ENCODE data around the gene C2.
"Not testable (repeated sequence)": the region's sequence is repeated elsewhere in the genome, so short reads cannot be mapped to it uniquely, and the experiment has no call there.

C2 gene

GRCh38 chr6:31927863-31928671 lies 550 bp downstream of the C2 start:
- Histone ChIP-seq H3K27ac (peak overlapping the region in 1 of 2 donors; percentile 51), H3K4me3 (peak overlapping the region; percentile 43)
- DNase-seq (ENCODE audit: low spot score), result no peak
- TF ChIP-seq CTCF (IDR thresholded peaks at IDR 0.05), result no peak

- H3K4me3 ChIP-seq, result peak overlapping the region; percentile 43
These were observed 1.1 kb downstream of the C2 start for GRCh38 chr6:31928672-31928939.

GRCh38 chr6:31930962-31931361 lies 3.4 kb downstream of the C2 start:
- no peak for TF ChIP-seq CTCF (IDR thresholded peaks at IDR 0.05)
- no peak for DNase-seq (ENCODE audit: low spot score)
- no peak overlapping the region for H3K4me3 ChIP-seq
- H3K27ac ChIP-seq, result no peak overlapping the region

More at GRCh38 chr6:31928672-31928939, 1.1 kb downstream of the C2 start:
- no peak for TF ChIP-seq CTCF (IDR thresholded peaks at IDR 0.05)
- no peak for DNase-seq (ENCODE audit: low spot score)
- no peak overlapping the region for H3K27ac ChIP-seq

- not testable (repeated sequence) for DNase-seq (ENCODE audit: low spot score); H3K4me3 ChIP-seq
These were observed 4.6 kb downstream of the C2 start for GRCh38 chr6:31932137-31932536.

GRCh38 chr6:31933537-31933936 lies 6.0 kb downstream of the C2 start:
- no peak for DNase-seq (ENCODE audit: low spot score)
- Histone ChIP-seq H3K4me3 (no peak overlapping the region), H3K27ac (no peak overlapping the region)
- TF ChIP-seq CTCF (IDR thresholded peaks at IDR 0.05), result no peak

More at GRCh38 chr6:31932137-31932536, 4.6 kb downstream of the C2 start:
- not testable (repeated sequence) for H3K27ac ChIP-seq

- DNase-seq (ENCODE audit: low spot score), result no peak
- H3K4me3 ChIP-seq, result no peak overlapping the region
- TF ChIP-seq CTCF (IDR thresholded peaks at IDR 0.05), result no peak
- H3K27ac ChIP-seq, result no peak overlapping the region
These were observed 7.5 kb downstream of the C2 start for GRCh38 chr6:31935021-31935420.

GRCh38 chr6:31935823-31936222 lies 8.3 kb downstream of the C2 start:
- no peak for DNase-seq (ENCODE audit: low spot score)
- Histone ChIP-seq H3K27ac (no peak overlapping the region), H3K4me3 (no peak overlapping the region)
- no peak for TF ChIP-seq CTCF (IDR thresholded peaks at IDR 0.05)

Data from coronary artery (tissue), 2 donors.